ENCODE results near the gene KIF22.
"Not testable (repeated sequence)": the region's sequence is repeated elsewhere in the genome, so short reads cannot be mapped to it uniquely, and the experiment has no call there.

KIF22 gene

DNA sequence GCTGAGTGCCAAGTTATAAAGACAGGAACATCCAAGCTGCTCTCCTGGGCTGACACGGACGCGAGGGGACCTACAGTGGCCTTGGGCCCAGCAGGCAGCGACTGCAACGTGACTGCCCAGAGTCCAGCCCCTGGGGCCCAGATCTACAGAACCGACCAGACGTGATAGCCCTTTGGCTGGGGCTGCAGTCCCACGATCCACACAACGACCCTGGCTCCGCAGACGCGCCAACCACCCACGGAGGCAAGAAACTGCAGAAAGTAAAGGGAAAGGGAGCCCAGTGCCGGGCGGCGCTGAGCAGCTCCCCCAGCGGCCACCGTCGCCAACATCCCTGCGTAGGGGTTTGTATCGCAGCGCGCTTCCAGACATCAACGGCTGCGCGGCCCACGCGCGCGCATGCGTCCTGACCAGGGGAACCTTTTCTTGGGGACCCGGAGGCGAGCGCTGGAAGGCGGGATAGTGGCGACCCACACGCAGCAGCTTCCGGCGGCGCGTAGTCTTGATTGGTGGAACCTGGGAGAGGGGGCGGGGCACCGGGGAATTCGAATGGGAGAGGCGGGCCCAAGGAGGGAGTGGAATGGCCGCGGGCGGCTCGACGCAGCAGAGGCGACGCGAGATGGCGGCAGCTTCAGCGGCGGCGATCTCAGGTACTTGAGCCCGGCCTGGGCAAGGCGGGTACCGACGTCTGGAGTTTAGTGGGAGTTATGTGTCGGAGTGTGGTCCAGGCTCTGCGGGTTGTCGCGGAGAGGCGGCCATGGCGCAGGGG lies at the start of gene KIF22:
Gene KIF22, plus strand, starts transcription at position 569 of the 766 bp plus-strand sequence. Its CDS starts 9 bp downstream, at position 578.
- peak; percentile 98 to 99 (median 99) for DNase-seq

DNA sequence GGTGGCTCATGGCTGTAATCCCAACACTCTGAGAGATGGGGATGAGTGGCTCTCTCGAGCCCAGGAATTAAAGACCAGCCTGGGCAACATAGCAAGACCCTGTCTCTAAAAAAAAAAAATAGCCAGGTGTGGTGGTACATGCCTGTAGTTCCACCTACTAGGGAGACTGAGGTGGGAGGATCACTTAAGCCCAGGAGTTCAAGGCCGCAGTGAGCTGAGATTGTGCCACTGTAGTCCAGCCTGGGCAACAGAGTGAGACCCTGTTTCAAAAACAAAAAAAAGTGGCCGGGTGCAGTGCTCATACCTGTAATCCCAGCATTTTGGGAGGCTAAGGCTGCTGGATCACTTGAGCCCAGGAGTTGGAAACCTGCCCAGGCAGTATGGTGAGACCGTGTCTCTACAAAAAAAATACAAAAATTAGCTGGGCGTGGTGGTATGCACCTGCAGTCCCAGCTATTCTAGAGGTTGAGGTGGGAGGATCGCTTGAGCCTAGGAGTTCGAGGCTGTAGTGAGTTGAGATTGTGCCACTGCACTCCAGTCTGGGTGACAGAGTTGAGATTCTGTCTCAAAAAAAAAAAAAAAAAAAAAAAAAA lies 47.8 kb upstream of the KIF22 start:
- DNase-seq, result no peak

DNA sequence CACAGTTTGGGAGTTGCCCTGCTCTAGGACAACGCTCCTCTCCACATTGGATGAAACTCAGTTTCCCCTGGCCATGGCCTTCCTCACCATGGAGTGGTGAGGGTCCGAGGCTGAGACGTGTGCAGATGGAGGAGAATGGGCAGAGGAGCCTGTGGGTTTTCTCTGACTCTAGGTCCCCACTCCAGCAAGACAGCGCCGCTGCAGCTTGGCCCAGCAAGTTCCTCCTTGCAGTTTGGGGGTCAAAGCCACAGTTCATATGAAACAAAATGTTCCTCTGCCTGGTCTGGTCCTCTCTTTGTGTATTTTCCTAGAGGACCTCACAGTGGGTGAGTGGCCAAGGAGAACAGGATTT lies 47.1 kb upstream of the KIF22 start:
- DNase-seq, result no peak

DNA sequence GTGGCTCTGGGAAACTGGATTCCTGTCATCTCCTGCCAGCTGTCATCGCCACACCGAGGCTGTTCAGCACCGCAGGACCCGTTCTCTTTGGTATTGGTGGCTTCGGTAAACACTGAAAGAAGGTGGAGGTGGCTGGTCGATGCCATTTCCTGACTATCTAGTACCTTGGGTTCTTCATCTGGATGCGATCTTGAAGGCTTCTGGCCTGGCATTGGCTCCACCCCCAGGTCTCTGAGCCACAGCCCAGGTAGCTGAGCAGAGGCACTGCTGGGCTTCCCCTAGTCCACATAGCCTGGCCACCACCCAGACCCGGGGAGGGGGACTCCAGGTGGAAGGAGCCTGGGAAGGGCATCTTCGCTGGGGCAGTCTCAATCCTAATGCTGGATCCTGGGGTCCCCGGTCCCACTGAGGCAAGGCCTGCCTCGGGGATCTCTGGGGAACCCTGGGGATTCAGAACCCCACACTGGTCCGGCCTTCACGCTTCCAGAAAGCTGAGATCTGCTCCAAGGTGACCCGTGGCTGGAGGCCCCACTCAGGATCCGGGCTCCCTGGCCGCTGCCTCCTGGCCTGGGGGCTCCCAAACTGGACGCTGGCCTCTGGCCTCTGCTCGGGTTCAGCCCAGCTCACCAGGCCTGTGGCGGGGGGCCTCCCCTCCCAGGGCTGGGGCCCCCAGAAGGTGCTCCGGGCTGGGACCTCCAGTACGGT lies 46.6 kb upstream of the KIF22 start:
- no peak for DNase-seq

DNA sequence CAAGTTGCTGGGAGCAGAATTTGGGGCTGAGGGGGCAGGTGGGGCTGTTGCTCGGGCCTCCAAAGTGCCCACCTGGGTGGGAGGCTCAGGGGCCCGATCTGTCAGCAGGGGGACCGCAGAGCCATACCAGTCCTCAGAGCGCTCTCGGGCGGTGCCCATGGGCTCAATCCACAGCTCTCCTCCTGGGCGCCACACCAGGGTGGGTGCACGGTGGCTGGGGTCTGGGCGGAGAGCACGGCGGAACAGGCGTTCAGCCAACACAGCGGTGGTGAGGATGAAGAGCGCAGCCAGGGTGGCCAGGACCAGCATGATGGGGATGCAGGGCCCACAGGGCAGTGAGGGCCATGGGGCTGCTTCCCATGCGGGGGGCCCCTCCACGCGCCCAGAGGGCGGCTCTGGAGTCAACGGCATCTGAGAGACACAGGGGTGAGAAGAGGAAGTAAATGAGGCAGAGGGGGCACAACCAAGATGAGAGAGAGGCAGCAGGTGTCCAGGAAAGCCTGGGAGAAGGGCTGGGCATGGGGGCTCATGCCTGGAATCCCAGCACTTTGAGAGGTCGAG lies 45.9 kb upstream of the KIF22 start:
- DNase-seq, result no peak

DNA sequence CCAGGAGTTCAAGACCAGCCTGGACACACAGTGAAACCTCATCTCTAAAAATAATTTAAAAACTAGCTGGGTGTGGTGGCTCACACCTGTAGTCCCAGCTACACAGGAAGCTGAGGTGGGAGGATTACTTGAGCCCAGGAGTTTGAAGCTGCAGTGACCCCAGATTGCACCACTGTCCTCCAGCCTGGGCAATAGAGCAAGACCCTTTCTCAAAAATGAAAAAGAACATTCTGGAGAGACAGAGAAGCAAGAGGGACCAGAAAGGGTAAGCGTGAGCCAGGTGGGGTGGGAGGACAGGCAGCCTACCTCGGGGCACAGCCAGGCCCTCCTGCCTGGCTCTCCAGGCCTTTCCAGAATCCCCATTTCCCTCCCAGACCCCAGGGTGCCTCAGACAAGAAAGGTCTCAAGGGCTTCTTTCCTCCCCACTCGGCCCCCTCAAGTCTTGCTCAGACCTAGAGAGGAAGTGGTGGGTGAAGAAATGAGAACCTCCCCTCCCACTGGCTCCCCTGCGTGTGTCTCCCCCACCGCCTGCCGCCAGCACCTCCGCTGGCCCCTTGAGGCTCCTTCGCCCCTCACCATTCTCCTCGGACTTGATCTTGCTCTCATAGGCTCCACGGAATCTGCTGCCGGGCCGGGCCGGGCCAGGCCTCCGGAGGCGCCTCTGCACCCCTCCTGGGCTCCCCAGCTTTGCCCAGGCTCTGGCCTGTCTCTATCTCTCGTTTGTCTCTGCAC lies 45.3 kb upstream of the KIF22 start:
- DNase-seq, result peak in 3 of 4 experiments; percentile 20 to 31 (median 28)

DNA sequence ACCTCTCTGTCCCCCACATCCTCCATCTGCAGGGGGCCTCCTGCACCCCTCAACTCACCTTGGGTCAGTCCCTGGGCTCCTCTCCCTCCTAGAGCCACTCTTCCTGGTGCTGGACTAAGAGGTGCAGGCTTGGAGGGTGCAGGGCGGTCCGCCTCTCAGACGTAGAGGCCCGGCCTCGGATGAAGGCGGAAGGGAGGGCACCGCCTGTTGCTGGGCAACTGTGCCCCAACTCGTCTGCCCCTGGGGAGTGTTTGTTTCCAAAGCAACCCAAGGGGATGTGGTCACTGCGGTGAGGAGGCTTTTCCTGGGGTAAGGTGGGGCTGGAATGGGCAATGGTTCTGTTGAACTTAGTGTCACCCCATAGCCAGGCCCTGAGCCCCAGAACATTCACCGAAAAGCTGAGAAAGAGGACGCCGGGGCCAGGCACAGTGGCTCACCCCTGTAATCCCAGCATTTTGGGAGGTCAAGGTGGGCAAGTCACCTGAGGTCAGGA lies 44.7 kb upstream of the KIF22 start, which contains the start of gene C16orf54:
Gene C16orf54, minus strand, starts transcription at position 138 of the 493 bp plus-strand sequence. CDS start 1,039 bp downstream, outside the sequence.
- DNase-seq, result peak; percentile 29 to 81 (median 55)

DNA sequence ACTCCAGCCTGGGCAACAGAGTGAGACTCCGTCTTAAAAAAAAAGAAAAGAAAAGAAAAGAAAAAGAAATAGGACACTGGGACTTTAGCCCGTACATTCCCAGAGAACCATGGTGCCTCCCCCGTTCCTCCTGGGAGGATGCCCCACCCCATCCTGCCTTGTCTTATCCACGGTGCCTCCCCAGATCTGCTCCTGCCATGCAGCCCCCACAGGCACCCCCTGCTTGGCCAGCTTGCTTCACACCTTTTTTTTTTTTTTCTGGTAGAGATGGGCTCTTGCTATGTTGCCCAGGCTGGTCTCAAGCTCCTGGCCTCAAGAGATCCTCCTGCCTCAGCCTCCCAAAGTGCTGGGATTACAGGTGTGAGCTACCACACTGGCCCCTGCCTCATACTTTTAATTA lies 44.0 kb upstream of the KIF22 start:
- not testable (repeated sequence) for DNase-seq

DNA sequence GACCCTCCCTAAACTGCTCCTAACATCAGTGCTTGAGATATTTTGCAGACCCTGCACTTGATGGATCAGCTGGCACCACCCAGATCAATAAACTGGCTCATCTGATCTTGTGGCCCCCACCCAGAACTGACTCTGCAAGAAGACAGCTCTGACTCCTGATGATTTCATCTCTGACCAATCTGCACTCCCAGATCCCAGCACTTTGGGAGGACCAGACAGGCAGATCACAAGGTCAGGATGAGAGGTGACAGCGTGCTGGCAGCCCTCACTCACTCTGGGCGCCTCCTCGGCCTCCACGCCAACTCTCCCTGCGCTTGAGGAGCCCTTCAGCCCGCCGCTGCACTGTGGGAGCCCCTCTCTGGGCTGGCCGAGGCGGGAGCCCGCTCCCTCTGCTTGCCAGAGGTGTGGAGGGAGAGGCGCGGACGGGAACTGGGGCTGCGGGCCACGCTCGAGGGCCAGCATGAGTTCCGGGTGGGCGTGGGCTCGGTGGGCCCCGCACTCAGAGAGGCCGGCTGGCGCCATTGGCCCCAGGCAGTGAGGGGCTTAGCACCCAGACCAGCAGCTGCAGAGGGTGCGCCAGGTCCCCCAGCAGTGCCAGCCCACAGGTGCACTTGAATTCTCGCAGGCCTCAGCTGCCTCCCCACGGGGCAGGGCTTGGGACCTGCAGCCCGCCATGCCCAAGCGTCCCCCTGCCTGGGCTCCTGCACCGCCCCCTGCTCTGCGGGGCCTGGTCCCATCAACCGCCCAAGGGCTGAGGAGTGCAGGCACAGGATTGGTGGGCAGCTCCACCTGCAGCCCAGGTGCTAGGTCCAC lies 42.4 kb upstream of the KIF22 start:
- DNase-seq, result no peak

DNA sequence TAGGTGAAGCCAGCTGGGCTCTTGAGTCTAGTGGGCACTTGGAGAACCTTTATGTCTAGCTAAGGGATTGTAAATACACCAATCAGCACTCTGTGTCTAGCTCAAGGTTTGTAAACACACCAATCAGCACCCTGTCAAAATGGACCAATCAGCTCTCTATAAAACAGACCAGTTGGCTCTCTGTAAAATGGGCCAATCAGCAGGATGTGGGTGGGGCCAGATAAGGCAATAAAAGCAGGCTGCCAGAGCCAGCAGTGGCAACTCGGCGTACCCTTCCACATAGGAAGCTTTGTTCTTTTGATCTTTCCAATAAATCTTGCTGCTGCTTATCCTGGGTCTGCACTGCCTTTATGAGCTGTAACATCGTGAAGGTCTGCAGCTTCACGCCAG lies 41.8 kb upstream of the KIF22 start:
- not testable (repeated sequence) for DNase-seq

DNA sequence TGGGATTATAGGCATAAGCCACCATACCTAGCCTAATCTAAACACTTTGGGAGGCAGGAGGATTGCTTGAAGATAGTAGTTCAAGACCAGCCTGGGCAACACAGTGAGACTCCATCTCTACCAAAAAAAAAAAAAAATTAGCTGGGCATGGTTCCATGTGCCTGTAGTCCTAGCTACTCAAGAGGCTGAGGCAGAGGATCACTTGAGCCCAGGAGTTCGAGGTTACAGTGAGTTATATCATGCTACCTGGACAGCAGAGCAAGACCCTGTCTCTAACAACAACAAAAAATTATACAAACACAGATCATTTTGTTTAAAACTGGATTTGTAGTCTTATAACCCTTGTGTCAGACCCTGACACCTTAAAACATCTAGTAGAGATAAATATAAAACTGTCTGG lies 37.0 kb upstream of the KIF22 start:
- no peak for DNase-seq

DNA sequence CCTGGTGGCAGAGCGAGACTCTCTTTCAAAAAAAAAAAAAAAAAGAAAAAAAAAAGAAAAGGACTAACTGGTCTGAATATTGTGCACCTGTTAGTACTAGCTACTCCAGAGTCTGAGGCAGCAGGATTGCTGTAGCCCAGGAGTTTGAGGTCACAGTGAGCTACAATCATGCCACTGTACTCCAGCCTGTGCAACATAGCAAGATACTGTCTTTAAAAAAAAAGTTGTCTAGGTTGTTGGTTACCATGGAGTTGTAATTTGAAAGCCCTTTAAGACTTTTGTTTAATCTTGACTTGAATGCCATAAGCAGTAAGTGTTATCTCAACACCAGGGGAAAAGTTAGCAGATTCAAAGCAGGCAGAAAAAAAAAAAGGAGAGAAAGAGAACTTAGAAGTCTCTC lies 33.9 kb upstream of the KIF22 start:
- DNase-seq, result no peak

DNA sequence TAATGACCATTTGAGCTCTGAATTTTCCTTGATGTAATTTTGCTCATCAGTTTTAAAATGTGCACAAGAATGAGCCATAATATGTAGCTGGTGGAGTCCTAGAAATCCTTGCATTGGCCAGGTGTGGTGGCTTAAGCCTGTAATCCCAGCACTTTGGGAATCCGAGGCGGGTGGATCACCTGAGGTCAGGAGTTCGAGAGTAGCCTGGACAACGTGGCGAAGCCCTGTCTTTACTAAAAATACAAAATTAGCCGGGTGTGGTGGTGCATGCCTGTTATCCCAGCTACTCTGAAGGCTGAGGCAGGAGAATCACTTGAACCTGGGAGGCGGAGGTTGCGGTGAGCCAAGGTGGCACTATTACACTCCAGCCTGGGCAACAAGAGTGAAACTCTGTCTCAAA lies 33.5 kb upstream of the KIF22 start:
- not testable (repeated sequence) for DNase-seq

DNA sequence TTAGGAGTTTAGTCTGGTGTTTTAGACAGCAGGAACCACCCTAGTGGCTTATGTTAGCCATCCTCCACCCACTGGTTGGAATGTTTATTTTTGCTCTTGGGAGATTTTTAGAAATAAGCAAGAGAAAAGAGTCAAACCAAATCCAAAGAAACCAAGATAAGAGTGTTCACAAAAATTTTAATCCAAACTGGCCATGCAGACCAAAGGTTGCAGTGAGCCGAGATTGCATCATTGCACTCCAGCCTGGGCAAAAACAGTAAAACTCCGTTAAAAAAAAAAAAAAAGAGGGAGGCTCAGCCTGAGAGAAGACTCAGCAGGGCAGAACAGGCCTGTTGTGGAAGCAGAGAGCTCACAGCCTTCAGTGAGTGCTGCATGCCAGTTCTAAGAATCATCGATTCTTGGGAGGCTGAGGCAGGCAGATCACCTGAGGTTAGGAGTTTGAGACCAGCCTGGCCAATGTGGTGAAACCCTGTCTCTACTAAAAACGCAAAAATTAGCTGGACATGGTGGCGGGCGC lies 32.5 kb upstream of the KIF22 start:
- DNase-seq, result no peak

DNA sequence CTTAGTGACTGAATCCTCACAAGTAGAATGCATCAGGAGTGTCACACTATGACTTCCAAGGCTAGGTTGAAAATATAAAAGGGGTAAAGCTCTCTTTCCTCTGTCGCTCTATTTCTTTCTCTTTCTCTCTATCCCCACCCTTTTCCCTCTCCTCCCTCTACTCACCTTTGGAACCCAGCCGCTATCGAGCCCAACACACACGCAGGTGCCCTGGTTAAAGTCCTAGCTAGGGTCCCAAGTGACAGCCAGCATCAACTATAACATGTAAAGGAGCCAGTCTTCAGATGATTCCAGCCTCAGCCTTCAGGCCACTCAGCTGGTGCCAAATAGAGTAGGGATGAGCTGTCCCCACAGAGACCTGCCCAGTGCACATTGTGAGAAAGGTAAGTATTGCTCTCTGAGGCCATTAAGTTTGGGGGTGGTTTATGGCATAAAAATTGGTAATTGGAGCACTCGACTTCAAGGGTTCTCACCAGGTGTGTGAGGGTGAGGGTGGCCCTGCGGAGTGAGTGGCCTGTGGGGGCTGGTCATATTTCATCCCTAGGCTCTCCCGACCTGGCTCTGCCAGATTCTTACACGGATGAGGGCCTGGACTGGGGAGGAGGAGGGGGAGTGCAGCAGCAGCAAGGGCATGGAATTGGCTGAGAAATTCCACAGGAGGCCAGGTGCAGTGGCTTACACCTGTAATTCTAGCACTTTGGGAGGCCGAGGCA lies 29.8 kb upstream of the KIF22 start:
- no peak for DNase-seq

DNA sequence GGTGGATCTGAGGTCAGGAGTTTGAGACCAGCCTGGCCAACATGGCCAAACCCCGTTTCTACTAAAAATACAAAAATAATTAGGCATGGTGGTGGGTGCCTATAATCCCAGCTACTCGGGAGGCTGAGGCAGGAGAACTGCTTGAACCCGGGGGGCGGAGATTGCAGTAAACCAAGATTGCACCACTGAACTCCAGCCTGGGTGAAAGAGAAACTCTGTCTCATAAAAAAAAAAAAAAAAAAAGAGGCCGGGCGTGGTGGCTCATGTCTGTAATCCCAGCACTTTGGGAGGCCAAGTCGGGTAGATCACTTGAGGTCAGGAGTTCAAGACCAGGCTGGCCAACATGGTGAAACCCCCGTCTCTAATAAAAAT lies 29.3 kb upstream of the KIF22 start:
- DNase-seq, result not testable (repeated sequence)

DNA sequence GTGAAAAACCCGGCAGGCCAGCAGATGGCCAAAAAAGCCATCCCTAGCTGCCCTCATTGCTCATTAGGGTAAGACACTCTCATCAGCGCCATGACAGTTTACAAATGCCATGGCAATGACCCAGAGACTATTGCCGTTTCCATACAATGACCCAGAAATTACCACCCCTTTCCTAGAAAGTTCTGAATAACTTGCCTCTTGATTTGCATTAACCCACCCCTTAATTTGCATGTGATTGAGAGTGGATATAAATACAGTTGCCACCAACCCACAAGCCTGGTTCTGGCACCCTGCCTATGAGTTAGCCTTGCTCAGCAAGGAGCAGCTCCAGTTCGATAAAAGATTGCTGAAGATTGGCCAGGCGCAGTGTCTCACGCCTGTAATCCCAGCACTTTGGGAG lies 28.7 kb upstream of the KIF22 start:
- DNase-seq, result no peak

DNA sequence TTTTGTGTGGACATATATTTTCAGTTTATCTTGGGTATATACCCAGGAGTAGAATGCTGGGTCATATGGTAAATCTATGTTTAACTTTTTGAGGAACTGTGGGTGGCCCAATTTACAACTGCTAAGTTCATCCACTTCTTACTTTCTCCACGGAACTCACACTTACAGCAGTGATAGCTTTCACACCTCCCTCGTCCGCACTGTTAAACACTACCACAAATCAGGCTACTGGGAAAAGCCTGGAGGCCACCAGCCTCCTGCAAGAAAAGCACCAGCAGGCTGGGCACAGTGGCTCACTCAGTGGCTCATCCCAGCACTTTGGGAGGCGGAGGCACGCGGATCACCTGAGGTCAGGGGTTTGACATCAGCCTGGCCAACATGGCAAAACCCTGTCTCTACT lies 27.2 kb upstream of the KIF22 start:
- no peak for DNase-seq

DNA sequence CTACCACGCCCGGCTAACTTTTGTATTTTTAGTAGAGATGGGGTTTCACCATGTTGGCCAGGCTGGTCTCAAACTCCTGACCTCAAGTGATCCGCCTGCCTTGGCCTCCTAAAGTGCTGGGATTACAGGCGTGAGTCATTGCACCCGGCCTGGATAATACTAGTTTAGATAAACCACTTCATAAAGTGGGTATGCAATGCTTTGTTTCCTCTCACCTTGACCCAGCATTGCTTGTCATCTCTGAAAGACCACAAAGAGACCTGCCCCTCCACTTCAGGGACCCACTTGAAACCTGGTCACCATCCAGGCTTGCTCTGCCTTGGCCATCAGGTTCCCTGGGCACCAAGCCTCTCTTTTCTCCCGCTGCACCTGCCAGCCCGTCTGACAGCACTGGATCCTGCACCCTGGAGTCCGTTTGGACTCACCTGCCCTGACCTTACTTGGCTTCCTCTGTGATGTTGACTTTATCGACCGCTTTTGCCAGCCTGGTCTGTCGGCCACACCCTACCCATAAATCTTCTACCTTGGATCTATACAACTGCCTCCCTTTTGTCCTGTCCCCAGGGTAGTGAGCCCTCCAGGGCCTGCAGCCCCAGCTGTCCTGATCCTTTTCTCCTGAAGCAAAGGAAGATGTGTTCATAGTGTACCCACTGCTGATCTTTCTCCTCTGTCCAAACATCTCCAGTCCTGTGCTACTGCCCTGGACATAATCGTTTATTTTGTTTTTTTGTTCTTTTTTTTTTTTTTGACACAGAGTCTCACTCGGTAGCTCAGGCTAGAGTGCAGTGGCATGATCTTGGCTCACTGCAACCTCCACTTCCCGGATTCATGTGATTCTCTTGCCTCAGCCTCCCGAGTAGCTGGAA lies 25.2 kb upstream of the KIF22 start:
- no peak for DNase-seq

DNA sequence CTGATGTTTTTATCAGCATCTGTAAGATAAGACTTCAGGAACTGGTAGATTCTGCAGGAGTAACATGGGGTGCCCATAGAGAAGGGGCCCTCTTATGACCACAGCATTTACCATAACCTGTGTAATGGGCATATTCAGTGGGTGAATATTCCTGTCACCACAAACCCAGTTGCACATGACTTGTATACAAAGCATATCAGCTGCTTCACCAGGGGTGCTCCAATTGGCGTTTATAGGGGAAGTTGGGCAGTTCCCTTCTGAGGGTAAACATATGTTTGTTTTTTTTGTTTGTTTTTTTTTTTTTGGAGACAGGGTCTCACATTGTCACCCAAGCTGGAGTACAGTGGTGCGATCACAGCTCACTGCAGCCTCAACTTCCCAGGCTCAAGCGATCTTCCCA lies 24.0 kb upstream of the KIF22 start:
- DNase-seq, result no peak

All from activated CD4-positive, CD25-positive, alpha-beta regulatory T cell (primary cell).